H1 (cell line): ENCODE measurements around the gene SLC25A21. TPM values are rescaled to one million over a fixed set of nuclear protein-coding genes. Genes with fewer than 3 reads are reported as not detected.

ENCODE experiments used
- CTCF ChIA-PET: fragments of 300-600 bp; sonication (Branson Sonifier 250); formaldehyde crosslinking; loops from one replicate; lab custom pipeline; 2021; ENCODE audit not compliant: partially characterized antibody; lab: Charles Lee
- POLR2A ChIA-PET: fragments of 300-600 bp; sonication (Branson Sonifier 250); formaldehyde crosslinking; loops from one replicate; lab custom pipeline; 2021; ENCODE audit warnings: inconsistent platforms; ENCODE audit not compliant: partially characterized antibody; lab: Charles Lee
- DNase-seq, 2 experiments: peaks; one replicate each; pipeline versions ENCODE4 v3.0.0 to v3.0.0-alpha.2; 2010 to 2022; ENCODE audit warnings: low spot score in 2 of 2, low read depth in 1 of 2, mixed read lengths in 1 of 2
- FAIRE-seq: peaks from 2 replicates; lab custom pipeline; 2011; peaks lifted over from hg19 to GRCh38; lab: Jason Lieb, UNC
- H2AFZ ChIP-seq: 2 replicates; pipeline ENCODE4 v1.8.1; 2012; ENCODE audit warnings: low read length, inconsistent platforms
- H2AK5ac ChIP-seq: 2 replicates; pipeline ENCODE4 v1.6.1; 2013; ENCODE audit warnings: low read depth, low read length
- H2BK120ac ChIP-seq: replicated peaks from 2 replicates; pipeline ENCODE3; 2013; ENCODE audit warnings: low read depth, low read length, inconsistent platforms
- H2BK12ac ChIP-seq: 2 replicates; pipeline ENCODE4 v1.6.1; 2013; ENCODE audit warnings: low read depth, low read length
- H2BK15ac ChIP-seq: 2 replicates; pipeline ENCODE4 v1.6.1; 2013; ENCODE audit warnings: low read length
- H2BK20ac ChIP-seq: 2 replicates; pipeline ENCODE4 v1.6.1; 2013; ENCODE audit warnings: low read length
- H2BK5ac ChIP-seq: 2 replicates; pipeline ENCODE4 v1.6.1; 2013; ENCODE audit warnings: low read depth, low read length
- H3K14ac ChIP-seq: 2 replicates; pipeline ENCODE4 v1.6.1; 2013; ENCODE audit warnings: inconsistent platforms; ENCODE audit not compliant: insufficient read length
- H3K18ac ChIP-seq: 2 replicates; pipeline ENCODE4 v1.6.1; 2013; ENCODE audit warnings: low read length; ENCODE audit errors: extremely low read depth
- H3K23ac ChIP-seq: 2 replicates; pipeline ENCODE4 v1.6.1; 2013; ENCODE audit warnings: inconsistent platforms; ENCODE audit not compliant: insufficient read length
- H3K23me2 ChIP-seq: 2 replicates; pipeline ENCODE4 v1.6.1; 2013; ENCODE audit warnings: low read depth, low read length
- H3K27ac ChIP-seq: 2 replicates; pipeline ENCODE4 v1.6.1; 2011; ENCODE audit warnings: low read depth, low read length, inconsistent platforms
- H3K27me3 ChIP-seq, 4 experiments: replicated peaks in 1 of 4; 1 replicate in 1 of 4; 2 replicates in 3 of 4; pipeline versions ENCODE4 v1.6.1 to v1.8.1; 2011 to 2013; ENCODE audit warnings: low read length in 3 of 4, mild to moderate bottlenecking in 3 of 4, inconsistent platforms in 2 of 4, mixed read lengths in 2 of 4, moderate library complexity in 1 of 4; ENCODE audit not compliant: control insufficient read depth in 3 of 4, insufficient read depth in 3 of 4; ENCODE audit errors: extremely low read depth in 1 of 4
- H3K36me3 ChIP-seq, 4 experiments: 2 replicates each; pipeline versions ENCODE4 v1.6.1 to v1.8.1; 2011 to 2013; ENCODE audit warnings: mild to moderate bottlenecking in 4 of 4, low read length in 3 of 4, moderate library complexity in 2 of 4, control low read depth in 1 of 4, inconsistent platforms in 1 of 4; ENCODE audit not compliant: insufficient read depth in 4 of 4, control insufficient read depth in 2 of 4
- H3K4ac ChIP-seq: replicated peaks from 2 replicates; pipeline ENCODE3; 2013; ENCODE audit warnings: low read length, low read depth, mixed read lengths, inconsistent platforms; ENCODE audit not compliant: insufficient read length
- H3K4me1 ChIP-seq, 4 experiments: replicated peaks in 1 of 4; 1 replicate in 1 of 4; 2 replicates in 3 of 4; pipeline versions ENCODE4 v1.6.1 to v1.8.1; 2011 to 2013; ENCODE audit warnings: low read length in 3 of 4, inconsistent platforms in 2 of 4, mixed read lengths in 1 of 4; ENCODE audit not compliant: insufficient read depth in 4 of 4, control insufficient read depth in 3 of 4
- H3K4me2 ChIP-seq, 2 experiments: 2 replicates each; pipeline versions ENCODE4 v1.6.1 to v1.8.1; 2011 to 2013; ENCODE audit warnings: low read depth in 2 of 2, low read length in 2 of 2, control low read depth in 1 of 2, inconsistent platforms in 1 of 2, mild to moderate bottlenecking in 1 of 2; ENCODE audit not compliant: insufficient read depth in 1 of 2
- H3K4me3 ChIP-seq, 4 experiments: fragments of 200-600, 300-600 bp in 1 of 4; sonication (generic), shearing (Covaris generic), sonication (Bioruptor Twin) in 1 of 4; 2 replicates each; pipeline versions ENCODE4 v1.5.1 to v1.8.1; 2011 to 2016; ENCODE audit warnings: low read length in 4 of 4, low read depth in 3 of 4, control low read depth in 2 of 4, inconsistent platforms in 2 of 4, mild to moderate bottlenecking in 2 of 4, mixed read lengths in 1 of 4, moderate library complexity in 1 of 4; ENCODE audit not compliant: insufficient read depth in 2 of 4; ENCODE audit errors: extremely low read depth in 1 of 4
- H3K56ac ChIP-seq: replicated peaks from 2 replicates; pipeline ENCODE3; 2013; ENCODE audit warnings: low read depth, mild to moderate bottlenecking, mixed read lengths, low read length, inconsistent platforms; ENCODE audit not compliant: insufficient read length
- H3K79me1 ChIP-seq: 2 replicates; pipeline ENCODE4 v1.6.1; 2013; ENCODE audit warnings: low read depth, low read length, control low read depth
- H3K79me2 ChIP-seq, 2 experiments: 2 replicates each; pipeline versions ENCODE4 v1.6.1 to v1.8.1; 2012 to 2013; ENCODE audit warnings: low read length in 2 of 2, mild to moderate bottlenecking in 2 of 2, inconsistent platforms in 1 of 2; ENCODE audit not compliant: insufficient read depth in 2 of 2, control insufficient read depth in 1 of 2
- H3K9ac ChIP-seq, 4 experiments: replicated peaks in 1 of 4; 1 replicate in 1 of 4; 2 replicates in 3 of 4; pipeline versions ENCODE4 v1.6.1 to v1.8.1; 2011 to 2013; ENCODE audit warnings: low read depth in 3 of 4, low read length in 3 of 4, control low read depth in 2 of 4, mild to moderate bottlenecking in 2 of 4, moderate library complexity in 2 of 4, inconsistent platforms in 1 of 4; ENCODE audit errors: extremely low read depth in 1 of 4
- H3K9me3 ChIP-seq, 2 experiments: 2 replicates each; pipeline versions ENCODE4 v1.6.1 to v1.8.1; 2012 to 2013; ENCODE audit warnings: mild to moderate bottlenecking in 2 of 2, moderate library complexity in 2 of 2, control low read depth in 1 of 2, inconsistent platforms in 1 of 2, low read depth in 1 of 2, low read length in 1 of 2, mixed read lengths in 1 of 2; ENCODE audit not compliant: insufficient read depth in 2 of 2
- H4K20me1 ChIP-seq, 2 experiments: replicated peaks in 1 of 2; 2 replicates each; pipeline versions ENCODE3 to v1.8.1; 2011 to 2013; ENCODE audit warnings: inconsistent platforms in 2 of 2, low read length in 2 of 2, mild to moderate bottlenecking in 1 of 2; ENCODE audit not compliant: insufficient read depth in 2 of 2, control insufficient read depth in 1 of 2
- H4K5ac ChIP-seq: 2 replicates; pipeline ENCODE4 v1.6.1; 2013; ENCODE audit warnings: low read length, low read depth, mixed read lengths, inconsistent platforms; ENCODE audit not compliant: insufficient read length
- H4K8ac ChIP-seq: 2 replicates; pipeline ENCODE4 v1.8.0; 2013; ENCODE audit warnings: mild to moderate bottlenecking, moderate library complexity, low read length, inconsistent platforms; ENCODE audit not compliant: insufficient read depth; ENCODE audit errors: extremely low read depth
- H4K91ac ChIP-seq: replicated peaks from 2 replicates; pipeline ENCODE3; 2013; ENCODE audit warnings: low read length, mixed read lengths, inconsistent platforms; ENCODE audit not compliant: insufficient read length
- BACH1 ChIP-seq: IDR thresholded peaks from 2 replicates; pipeline ENCODE4 v1.6.1; 2012; ENCODE audit warnings: low read length, improper control_type of control experiment
- CBX5 ChIP-seq: fragments of 300-800, 300-1000 bp; sonication (generic); IDR thresholded peaks from 2 replicates; pipeline ENCODE4 v1.7.1; 2016; ENCODE audit warnings: antibody characterized with exemption, low read length, low read depth
- CHD2 ChIP-seq: IDR thresholded peaks from 2 replicates; pipeline ENCODE4 v1.6.1; 2012; ENCODE audit warnings: low read length, improper control_type of control experiment
- EZH2 ChIP-seq: fragments of 200-600 bp; sonication (generic); IDR thresholded peaks from 2 replicates; pipeline ENCODE4 v1.7.1; 2012; ENCODE audit warnings: low read depth, mild to moderate bottlenecking, moderate library complexity, low read length, inconsistent platforms; ENCODE audit not compliant: severe bottlenecking
- RXRA ChIP-seq: IDR thresholded peaks from 2 replicates; pipeline ENCODE4 v1.6.1; 2011; ENCODE audit warnings: low read depth, mild to moderate bottlenecking, low read length, moderate library complexity; ENCODE audit not compliant: insufficient read depth
- SIX5 ChIP-seq: IDR thresholded peaks from 2 replicates; pipeline ENCODE4 v1.6.1; 2011; ENCODE audit warnings: mild to moderate bottlenecking, low read depth, low read length
- SP1 ChIP-seq: IDR thresholded peaks from 2 replicates; pipeline ENCODE4 v1.6.1; 2011; ENCODE audit warnings: low read depth, low read length
- SP2 ChIP-seq: IDR thresholded peaks from 2 replicates; pipeline ENCODE4 v1.6.1; 2012; ENCODE audit warnings: mild to moderate bottlenecking, low read length, inconsistent platforms
- SUZ12 ChIP-seq: fragments of 200-600 bp; sonication (generic); IDR thresholded peaks from 2 replicates; pipeline ENCODE4 v1.6.1; 2012; ENCODE audit warnings: mild to moderate bottlenecking, inconsistent platforms, low read length, moderate library complexity, mixed read lengths
- USF2 ChIP-seq: IDR thresholded peaks from 2 replicates; pipeline ENCODE4 v1.6.1; 2011; ENCODE audit warnings: low read length, improper control_type of control experiment
- ZNF274 ChIP-seq: IDR thresholded peaks from 2 replicates; pipeline ENCODE4 v1.7.0; 2012; ENCODE audit warnings: low read length, borderline replicate concordance; ENCODE audit errors: extremely low read depth
- WGBS, 2 experiments: shearing (Covaris generic) in 1 of 2; methylation state at CpG; one replicate each; pipeline versions ENCODE4 v1.1.6 to v1.1.7; 2013 to 2015; ENCODE audit warnings: low lambda C conversion rate in 2 of 2, mixed read lengths in 2 of 2, inconsistent platforms in 1 of 2, low coverage in 1 of 2, missing lambda C conversion rate in 1 of 2; ENCODE audit not compliant: insufficient replicate concordance in 2 of 2, insufficient coverage in 1 of 2, insufficient read length in 1 of 2; ENCODE audit errors: extremely low coverage in 1 of 2, missing lambda C conversion rate in 1 of 2; 5-methylcytosine and 5-hydroxymethylcytosine counted together
- polyA plus RNA-seq, 7 experiments: library from polyadenylated mRNA; depleted of rRNA in 3 of 7; stranded (reverse) in 5 of 7; unstranded in 2 of 7; fragments of >200 nt in 5 of 7; fragments of 200-250 nt in 2 of 7; gene quantifications; 1 replicate in 5 of 7; 2 replicates in 1 of 7; 4 replicates in 1 of 7; pipeline versions ENCODE4 v1.2.1 to v1.2.3, GENCODE V29; 2011 to 2013; ENCODE audit warnings: missing spikeins in 2 of 7, mixed read lengths in 2 of 7
- total RNA-seq: library from RNA; stranded (reverse); fragmentation: NEBNext Ultra II Directional; extraction: Animal tissue kit (Norgen Biotek cat#: 25700); gene quantifications from 2 replicates; pipeline ENCODE4 v1.2.1, GENCODE V29; 2021
- TF ChIP-seq, protein P1 (sequence below): IDR thresholded peaks from 2 replicates; pipeline ENCODE4 v1.6.1; 2011; ENCODE audit warnings: low read depth, mild to moderate bottlenecking, low read length; ENCODE audit not compliant: insufficient read depth

The SLC25A21 gene
- total and polyA plus RNA-seq, 2 of the 8 experiments (the other 6 are each of a cell fraction or from before 2014, with no cell fraction given) = 6.9 to 15.7 TPM

DNA sequence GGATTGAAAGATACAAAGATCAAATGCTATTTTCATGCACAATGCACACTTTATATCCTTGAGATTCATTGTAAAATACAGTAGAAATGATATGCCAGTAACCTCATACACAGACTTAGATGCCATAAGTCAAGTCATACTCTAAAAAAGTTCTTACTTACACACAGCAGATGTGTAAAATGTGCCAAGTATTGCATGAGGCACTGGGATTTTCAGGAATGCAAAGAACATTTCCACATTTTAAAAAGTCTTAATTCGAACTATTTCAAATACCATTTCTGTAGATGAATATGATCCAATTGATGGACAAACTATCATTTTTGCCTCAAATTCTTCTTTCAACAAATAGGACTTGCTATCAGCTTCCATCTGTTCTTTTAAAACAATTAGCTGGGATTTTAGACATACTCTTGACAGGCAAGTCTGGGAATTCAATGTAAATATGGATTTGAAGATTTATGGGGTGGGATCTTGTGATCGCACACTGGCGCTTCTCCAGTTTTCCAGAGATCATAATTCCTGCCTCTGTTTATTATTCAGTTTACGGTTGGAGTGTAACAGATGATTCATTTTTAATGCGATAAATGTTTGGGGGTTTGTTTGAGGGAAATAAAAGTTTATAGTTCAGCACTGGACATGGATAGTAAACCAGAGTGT lies 326.9 kb downstream of the SLC25A21 start:
- Histone ChIP-seq H3K9ac (no peak overlapping the region), H3K9me3 (no peaks in the 10 kb centered on the region), H3K56ac (no peak overlapping the region), H4K91ac (no peak overlapping the region), H2AFZ (no peak overlapping the region), H3K4ac (no peak overlapping the region), H3K18ac (no peak overlapping the region), H3K4me2 (no peak overlapping the region), H2BK15ac (no peak overlapping the region), H2AK5ac (no peak overlapping the region), H2BK12ac (no peak overlapping the region), H3K36me3 (no peaks in the 10 kb centered on the region), H4K20me1 (no peaks in the 10 kb centered on the region), H3K27me3 (no peaks in the 10 kb centered on the region), H4K8ac (no peak overlapping the region), H2BK120ac (no peak overlapping the region), H4K5ac (no peak overlapping the region), H2BK5ac (no peak overlapping the region), H3K79me1 (no peaks in the 10 kb centered on the region), H3K4me1 (peaks cover 0 to 4% (median 0%) of the 10 kb centered on the region in 4 experiments; a peak in 2 of 7 replicates), H2BK20ac (no peak overlapping the region), H3K14ac (no peak overlapping the region), H3K27ac (no peak overlapping the region), H3K79me2 (no peaks in the 10 kb centered on the region), H3K4me3 (no peak overlapping the region), H3K23ac (no peak overlapping the region), H3K23me2 (no peaks in the 10 kb centered on the region)
- 91% methylated on average over 5 of the region's 5 CpGs; no CpG with 5 or more reads in 1 of the 2 experiments for WGBS, 2 experiments
- DNase-seq (no peak), FAIRE-seq (no peak)
- CTCF ChIA-PET = interaction anchor here (0.6 to 1.5 kb wide), 2 partner anchors 78 to 87 kb away, joined by 3 read pairs; no protein-coding TSS in a partner anchor
- POLR2A ChIA-PET = no interaction called here
- TF ChIP-seq SP1 (no peak), SUZ12 (no peak), CBX5 (no peak), ZNF274 (no peak), USF2 (no peak), BACH1 (no peak), RXRA (no peak), EZH2 (no peak), CHD2 (no peak), SIX5 (no peak), SP2 (no peak)
- TF ChIP-seq, protein P1, sequence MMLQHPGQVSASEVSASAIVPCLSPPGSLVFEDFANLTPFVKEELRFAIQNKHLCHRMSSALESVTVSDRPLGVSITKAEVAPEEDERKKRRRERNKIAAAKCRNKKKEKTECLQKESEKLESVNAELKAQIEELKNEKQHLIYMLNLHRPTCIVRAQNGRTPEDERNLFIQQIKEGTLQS = no peak
